ENCODE measurements around the gene FAM20C.

FAM20C gene

DNA sequence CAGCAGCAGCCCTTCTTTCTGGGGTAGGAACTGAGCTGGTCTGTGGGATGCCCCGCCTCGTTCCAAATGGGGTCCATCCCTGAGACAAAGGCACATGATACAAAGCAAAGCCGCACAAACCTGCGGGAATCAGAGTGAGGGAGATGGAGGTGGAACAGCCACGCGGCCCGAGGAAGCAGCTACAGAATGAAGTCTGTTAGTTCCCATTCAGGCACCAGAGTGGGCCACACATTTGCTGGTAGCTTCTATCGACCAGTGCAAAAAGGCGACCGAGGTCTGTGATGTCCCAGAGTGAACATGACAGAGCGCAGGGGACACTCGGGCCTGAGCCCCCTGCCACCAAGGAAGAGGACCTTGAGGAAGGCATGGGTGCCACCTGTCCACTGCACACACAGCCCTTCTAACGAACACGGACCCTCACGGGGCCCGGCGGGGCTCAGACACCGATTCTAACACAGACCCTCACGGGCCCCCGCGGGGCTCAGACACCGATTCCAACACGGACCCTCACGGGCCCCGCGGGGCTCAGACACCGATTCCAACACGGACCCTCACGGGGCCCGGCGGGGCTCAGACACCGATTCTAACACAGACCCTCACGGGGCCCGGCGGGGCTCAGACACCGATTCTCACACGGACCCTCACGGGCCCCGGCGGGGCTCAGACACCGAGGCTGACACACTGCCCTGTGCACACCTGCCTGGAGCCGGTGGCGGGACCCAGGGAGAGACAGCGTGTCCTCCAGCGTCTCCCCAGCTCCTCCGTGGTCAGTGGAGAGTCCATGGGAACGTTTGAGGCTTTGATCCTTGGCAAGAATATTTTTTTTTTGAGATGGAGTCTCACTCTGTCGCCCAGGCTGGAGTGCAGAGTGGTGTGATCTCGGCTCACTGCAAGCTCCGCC lies 32.8 kb upstream of the FAM20C start:
- DNase-seq: no peak

DNA sequence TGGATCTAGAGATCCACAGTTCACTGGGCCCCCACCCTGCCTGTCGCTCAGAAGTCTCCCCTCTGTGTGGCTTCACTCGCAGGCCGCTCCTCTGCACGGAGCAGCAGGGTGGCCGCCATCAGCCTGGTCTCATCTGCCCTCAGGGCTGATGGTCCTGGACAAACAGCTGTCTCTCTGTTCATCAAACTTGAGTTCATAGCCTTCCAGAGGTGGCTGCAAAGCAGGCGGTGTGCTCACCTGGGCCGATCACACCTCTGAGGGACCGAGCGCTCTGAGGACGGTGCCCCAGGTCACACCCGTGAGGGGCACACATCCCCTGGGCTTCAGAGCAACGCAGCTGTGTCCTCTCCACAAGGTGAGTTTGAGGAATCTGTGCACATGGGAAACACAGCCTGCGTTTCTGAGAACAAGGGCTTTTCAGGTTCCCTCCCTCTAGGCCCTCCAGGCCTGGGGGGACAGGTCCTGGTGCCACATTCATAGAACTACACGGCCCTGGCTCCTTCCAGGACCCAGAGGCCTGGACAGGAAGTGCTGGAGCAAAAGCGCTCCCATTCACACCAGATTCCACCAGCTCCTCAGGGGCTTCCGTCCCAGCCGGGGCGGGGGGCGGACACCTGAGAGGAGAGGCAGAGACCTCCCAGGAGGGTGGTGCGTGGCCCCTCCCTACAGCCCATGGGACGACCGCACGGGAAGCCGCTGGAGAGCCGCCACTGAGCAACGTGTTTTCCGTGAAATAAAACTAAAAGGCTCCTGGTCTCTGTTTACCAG lies 31.2 kb upstream of the FAM20C start:
- DNase-seq: no peak

DNA sequence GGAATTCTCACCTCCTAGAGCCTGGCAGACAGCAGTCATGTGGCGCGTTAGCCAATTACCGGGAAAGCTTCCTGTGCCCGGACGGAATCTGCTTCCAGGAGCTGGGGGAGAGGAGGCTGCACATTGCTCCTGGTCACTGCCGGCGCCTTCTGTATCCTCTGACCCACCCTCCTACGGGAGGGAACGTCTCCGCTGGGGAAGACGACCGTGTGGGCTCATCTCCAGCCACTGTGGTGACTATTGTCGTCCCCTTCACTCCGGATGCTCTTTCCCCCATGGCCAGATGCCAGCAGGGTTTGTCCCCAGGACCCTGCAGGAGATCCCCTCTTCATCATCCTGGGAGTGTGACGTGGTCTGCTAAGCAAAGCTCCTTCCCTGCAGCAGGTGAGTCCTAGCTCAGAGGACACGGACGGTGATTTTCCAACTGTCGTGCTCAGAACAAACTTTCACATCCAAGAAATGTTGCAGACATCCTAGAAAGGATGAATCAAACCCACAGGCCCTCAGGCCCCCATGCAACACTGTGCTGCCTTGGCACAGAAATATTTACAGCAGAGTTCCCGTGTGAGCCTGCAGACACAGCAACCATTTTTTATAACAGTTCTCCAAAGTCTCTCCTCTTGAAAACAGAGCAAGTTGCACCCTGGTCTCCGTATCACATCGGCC lies 29.6 kb upstream of the FAM20C start:
- no peak for DNase-seq

DNA sequence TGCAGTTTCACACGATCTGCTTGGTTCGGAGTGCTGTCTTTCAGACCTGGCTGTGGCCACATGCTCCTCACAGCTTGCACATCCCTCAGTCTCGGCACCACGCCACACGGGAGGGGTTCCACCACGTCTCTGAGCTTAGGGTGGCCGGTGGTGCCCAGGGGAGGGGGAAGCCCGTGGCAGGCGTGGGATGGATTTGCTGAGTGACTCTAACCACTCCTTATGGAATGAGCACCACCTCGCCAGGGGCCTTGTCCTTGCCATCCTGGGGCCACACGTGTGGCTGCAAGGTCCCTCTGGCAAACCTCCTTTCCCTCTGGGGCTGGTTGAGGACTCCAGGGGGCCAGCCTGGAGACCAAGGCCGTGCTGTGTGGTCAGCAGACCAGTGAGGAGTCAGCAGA lies 29.1 kb upstream of the FAM20C start:
- DNase-seq: no peak

DNA sequence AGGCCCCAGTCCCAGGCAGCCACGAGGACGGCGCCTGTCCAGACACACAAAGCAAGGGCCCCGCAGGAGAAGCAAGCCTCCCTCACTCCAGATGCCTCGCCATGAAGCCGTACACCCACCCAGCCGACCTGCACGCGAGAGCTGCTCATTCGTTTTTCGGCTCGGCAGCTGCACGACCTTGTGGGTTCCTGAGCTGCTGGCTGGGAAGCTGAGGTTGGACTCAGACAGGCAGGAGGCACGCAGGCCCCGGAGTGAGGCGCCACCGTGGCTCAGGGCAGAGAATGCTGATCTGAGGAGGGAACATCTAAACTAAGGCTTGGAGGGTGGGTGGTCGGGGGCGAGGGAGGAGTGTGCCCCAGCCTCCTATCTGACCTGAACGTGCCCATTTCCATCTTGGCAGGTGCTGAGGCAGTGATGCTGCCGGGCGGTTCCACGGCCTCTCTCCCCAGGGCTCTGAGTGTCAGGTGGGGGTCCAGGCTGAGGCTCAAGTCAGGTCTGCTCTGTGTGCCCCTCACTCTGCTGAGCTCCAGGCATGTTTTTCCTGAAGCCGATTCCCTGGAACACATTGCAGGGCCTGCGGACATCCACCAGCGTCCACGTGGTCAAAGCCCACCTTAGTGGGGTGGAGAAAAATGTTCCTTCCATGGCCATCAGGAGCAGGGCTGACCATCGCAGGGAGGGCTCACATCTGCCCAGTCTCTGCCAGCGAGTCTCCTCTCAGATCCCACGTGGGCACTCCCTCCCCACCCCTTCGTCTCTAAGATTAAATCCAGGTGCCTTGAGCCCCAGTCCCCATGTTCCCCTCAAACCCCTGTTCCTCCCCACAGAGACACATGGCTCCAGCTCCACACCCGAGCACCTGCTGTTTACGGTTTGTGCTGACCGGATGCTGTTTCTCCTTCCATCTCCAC lies 28.1 kb upstream of the FAM20C start:
- no peak for DNase-seq

DNA sequence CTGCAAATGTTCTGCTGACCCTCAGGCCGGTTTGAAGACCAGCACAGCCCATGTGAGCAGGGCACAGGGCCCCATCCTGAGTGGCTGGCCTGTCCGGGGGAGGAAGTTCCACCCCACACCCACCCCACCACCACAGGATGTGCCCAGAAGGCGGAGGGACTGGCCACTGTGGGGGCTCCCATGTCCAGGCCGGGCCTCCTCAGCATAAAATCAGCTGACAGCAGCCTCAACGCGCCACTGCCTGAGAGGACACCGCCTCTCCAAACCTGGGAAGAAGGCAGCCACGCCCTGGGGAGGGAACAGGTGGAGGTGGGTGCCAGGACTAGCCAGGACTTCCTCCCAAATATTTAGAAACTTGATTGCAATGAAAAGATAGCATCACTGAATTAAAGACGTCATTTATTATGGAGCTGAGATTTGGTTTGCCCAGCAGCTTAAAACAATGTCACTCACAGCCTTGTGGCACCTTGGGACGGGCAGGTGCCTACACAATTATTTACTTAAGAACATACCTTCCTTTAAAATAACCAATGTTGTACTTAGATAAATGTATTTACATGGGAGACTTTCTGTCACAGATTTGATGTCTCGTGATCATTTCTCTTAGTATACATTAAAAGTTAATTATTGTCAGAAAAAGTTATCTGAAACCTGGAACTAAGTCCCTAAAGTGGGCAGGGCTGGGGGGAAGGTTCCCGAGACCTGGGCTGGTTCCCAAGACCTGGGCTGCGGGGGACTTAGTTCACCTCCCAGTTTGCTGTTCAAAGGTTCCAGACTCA lies 27.3 kb upstream of the FAM20C start:
- DNase-seq: no peak

DNA sequence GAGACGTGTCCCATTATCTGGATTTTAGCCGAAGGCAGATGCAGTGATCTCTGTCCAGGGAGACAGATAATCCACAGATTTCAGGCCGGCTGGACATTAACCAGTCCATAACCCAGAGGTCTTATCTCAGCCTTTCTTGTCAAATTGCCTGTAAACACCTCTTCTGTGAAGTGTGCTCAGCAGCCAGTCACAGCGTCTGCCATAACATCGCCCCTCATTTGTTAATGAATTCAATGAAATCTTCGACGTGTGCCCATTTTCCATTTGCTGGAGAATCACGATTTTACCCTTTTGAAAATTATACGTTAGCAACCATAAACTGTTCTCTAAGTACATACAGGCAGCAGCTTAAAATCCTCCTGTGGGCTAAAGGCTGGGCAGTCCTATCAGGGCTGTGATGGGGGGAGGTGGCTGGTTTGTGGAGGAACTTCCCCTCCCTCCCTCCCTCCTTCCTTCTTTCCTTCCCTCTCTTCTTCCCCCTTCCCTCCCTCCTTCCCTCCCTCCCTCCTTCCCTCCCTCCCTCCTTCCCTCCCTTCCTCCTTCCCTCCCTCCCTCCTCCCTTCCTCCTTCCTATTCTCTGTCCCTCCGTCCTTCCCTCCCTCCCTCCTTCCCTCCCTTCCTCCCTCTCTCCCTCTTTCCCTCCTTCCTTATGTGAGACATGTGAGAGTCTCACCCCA lies 26.6 kb upstream of the FAM20C start:
- no peak for DNase-seq

DNA sequence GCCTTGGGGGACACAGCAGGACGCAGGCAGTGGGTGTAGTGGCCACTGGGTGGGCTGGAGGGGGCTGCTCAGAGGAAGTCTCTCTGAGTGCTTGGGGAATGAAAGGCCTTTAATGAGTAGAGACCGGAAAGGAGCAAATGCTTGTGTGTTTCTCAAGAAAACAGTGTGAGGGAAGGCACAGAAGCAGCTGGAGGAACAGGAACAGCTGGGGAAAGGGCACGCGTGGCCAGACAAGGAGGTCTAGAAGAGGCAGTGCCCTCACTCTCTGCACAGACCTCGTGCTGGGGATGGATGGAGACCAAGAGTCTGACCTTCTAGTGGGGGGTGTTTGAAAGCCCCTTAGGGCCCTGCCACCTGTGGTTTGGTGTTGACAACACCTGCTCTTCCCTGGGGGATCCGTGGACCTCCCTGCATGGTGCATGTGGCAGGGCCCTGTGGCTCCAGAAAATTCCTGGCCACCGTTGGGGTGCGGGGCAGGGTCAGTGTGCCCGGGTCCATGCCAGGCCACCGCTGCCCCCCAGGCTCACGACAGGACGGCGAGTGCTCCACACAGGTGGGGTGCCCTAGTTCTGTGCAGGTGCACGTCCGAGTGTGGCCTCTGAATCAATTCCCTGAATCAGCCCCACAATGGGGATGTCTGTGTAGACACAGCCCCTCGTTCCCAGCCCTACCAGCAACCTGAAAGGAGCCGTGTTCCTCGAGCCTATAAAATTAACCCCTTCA lies 25.9 kb upstream of the FAM20C start:
- no peak for DNase-seq

DNA sequence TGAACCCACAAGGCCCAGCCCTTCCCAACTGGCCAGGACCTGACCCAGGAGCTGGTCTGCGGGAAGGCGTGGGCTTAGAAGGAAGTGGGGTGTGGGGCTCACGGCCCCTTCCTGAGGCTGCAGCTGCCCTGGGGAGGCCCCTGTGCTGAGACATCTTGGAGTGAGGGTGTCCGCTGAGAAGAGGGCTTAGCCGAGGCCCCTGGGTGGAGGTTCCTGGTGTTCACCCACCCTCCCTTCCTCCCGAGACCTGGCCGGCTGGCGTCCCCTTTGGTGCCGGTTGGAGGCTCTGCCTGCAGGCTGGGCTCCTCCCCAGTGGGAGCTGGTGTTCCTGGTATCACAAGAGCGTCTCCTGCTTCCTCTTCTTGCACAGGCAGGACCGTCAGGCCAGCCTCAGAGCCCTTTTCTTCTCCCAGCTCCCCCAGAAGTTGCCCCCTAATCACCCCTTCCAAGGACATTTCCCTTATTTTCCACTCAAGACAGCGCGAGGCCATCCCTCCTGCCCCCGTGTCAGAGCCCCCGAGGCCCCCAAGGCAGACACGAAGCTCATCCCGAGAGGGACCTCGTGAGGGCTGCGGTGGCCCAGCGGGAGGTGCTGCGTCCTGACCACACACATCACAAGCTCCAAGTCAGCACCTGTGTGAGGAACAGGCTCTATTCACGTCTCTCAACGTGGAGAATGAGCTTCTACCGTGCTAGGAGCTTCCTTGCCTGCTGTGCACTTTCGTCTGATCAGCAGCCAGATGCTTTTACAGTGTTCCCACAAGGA lies 25.1 kb upstream of the FAM20C start:
- no peak for DNase-seq

DNA sequence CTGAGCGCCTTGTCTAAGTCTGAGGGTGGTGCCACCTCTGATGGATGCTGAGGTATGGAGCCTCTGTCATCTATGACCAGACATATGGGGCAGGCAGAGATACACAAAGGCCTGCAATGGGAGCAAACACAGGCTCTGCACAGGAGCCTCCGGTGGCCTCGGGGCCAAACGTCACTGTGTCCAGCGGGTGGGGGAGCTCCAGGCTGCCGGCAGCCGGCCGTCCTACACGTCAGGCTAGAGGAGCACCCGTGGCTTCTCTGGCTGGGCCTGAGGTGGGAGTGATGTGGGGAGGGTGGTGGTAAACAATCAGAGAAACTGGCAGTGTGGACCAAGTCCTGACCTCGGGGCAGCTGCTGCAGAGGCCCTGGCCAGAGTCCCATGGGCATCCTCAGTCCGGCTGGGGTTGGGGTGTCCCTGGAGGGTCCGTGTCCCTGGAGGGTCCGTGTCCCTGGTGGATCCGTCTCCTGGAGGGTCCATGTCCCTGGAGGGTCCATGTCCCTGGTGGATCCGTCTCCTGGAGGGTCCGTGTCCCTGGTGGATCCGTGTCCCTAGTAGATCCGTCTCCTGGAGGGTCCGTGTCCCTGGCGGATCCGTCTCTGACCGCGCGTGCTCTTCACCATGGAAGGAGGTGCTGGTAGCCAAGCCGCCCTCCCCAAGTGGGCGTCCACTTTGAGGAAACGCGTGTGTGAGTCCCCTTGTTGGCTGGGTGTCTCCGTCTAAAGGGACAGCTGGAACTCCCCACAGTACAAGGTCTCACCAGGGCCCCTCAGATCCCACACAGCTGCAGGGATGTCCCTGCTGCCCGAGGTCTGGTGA lies 24.2 kb upstream of the FAM20C start:
- DNase-seq: no peak

DNA sequence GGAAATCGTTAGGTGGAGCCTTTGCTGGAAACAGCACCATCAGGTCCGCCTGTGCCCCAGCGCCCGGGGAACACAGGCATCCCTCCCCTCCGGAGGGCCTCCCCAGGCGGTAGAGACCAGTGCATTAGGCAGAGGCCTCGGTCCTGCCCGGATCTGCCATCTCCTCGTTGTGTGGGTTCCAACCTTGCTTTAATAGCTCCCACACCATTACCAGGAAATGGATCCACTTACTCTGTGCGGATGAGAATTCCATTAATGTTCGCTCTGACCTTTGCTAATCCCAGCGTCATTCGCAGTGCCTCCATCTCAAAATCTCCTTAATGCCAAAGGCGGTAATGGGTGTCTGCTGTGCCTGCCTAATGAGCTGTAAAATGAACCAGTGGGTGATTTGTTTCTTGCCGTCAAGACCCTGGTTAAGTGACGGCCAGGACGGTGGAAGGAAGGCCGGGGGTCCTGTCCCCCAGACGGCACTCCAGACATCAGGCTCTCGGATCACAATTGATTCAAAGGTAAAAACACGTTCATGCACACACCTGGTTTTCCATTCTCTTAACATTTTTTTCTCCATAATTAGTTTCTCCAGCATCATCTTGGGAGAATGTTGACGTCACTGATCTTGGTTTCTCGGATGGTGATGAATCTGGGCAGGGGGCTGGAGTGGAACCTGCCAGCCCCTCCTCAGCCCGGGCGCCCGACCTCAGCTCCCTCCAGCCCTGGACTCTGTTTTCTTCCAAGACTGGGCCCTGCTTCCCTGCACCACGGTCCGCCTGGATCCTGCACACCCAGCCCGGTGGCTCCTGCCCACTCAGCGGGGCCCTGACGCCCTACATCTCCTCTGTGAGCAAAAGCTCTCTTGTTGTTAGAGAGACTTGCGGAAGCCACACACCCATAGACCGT lies 22.8 kb upstream of the FAM20C start:
- DNase-seq: no peak

DNA sequence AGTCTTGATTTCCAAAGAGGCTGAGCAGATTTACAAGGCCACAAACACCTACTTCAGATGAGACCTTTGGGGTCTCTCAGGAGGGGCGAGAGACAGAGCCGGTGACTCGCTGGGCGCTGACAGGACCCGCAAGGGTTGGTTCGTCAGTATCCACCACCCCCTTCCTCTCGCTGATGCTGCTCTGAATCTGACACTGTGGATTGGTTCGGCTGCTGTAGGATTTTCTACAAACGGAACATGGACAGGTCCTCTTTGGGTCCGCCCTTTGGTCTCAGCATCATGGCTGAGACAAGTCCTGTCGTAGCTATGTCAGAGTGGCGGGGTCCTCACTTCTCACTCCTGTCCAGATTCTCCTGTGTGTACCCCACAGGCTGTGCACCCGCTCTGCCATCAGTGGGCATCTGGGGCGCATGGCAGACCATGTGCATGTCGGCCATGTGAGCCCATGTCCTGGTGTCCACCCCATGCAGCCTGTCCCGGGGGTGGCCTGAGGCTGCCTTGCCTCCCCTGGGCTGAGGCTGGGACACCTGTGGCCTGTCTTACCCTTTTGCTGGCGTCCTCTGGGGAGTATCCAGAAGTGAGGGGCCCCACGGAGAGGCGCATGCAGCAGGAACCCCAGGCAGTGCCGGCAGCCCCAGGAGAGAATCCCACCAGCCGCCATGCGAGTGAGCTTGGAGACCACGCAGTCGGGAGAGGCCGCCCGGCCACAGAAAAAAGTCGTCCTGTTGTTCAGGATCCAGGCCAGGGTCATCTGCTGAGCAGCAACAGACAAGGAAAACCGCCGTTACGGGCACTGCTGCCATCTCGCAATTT lies 21.6 kb upstream of the FAM20C start:
- DNase-seq: no peak

DNA sequence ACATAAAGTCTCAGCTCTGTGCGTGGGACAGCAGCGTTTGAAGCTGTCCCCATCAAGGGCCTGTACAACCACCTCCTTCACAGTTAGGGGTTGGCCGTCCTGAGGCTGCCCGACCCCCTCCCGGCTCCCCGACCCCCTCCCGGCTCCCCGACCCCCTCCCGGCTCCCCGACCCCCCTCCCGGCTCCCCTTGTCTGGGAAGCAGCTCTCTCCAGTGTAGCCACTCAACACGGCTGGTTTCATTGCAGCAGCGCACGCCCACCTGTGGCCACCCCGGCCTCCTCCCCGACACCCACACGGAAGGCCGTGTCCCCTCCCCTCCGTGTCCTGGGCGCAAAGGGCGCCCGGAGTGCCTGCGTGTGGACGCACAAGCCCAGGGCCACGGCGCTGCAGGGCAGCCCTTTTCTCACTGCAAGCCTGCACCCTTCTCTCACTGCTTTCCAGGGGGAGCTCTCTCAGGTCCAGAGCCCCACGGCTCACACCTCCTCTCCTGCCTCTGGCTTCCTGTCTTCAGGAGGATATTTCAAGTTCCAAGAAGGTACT lies 20.9 kb upstream of the FAM20C start:
- DNase-seq: no peak

DNA sequence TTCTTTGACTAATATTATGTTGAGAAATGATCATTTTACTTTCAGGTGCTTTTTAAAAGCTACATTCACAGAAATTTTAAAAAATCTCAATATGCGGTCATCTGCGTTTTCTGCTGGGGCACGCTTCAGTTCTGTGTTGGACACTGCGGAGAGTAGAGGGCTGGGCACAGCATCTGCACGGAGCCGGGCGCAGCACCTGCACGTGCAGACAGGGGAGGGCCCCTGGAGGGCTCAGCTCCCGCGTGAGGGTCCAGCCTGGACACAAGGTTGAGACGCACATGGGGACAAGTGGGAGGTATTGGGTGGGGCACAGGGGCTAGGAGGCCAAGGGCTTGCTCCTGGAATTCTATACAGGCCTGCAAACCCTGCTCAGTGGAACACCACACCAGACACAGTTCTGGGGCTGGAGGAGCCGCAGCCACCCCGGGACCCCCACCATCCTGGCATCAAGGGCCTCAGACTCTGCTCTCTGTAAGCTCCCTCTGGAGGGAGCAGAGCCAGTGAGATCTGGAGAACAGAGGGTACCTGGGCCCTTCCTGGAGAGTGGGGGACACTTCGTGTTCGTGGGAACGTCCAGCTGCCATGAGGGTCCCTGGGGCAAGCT lies 20.4 kb upstream of the FAM20C start:
- DNase-seq: no peak

DNA sequence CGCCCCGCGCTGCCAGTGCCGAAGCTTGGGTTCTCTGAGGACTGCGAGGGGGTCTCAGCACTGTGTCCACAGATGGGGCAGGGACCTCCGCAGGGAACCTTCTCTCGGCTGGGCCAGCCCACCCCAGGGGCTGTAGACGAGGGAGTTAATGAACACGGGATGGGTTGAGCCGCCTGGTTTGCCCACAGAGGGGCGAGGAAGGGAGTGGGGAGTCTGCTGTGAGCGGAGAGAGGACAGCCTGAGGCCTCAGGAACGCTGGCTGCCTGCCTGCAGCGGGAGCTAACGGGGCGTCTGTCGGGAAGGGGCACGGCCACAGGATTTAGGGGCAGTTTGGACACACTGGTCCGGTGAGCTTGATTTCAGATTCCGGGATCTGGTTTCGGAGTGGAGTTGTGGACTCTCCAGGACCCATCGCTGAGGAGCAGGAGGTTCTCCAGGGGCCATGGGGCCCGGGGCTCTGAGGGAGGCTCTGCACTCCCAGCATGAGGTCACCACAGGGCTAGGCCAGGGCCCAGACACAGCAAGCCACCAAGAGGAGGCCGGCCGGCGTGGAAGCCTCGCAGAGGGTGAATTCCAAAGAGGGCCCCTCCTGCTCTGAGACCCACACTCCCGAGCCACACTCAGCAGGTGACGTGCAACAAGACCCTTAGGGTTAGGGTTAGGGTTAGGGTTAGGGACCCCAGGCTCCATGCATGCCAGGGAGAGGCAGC lies 19.0 kb upstream of the FAM20C start:
- no peak for DNase-seq
